Endothelial cell of umbilical vein (primary cell): ENCODE data around the gene SLFN5. TPM values are rescaled to one million over a fixed set of nuclear protein-coding genes. Genes with fewer than 3 reads are reported as not detected.

Experiments
- BruUV-seq: library from RNA; stranded (reverse); fragments of 400-500 nt; replicated peaks from 2 replicates; lab custom pipeline; 2021; lab: Mats Ljungman, UMichigan
- CTCF ChIA-PET: fragments of 300-600, 350-600 bp; sonication (Branson Sonifier 250); formaldehyde crosslinking; loops from one replicate; lab custom pipeline; 2021; ENCODE audit warnings: antibody characterized with exemption, inconsistent platforms; lab: Charles Lee
- POLR2A ChIA-PET: fragments of 300-600, 350-600 bp; sonication (Branson Sonifier 250); formaldehyde crosslinking; loops from one replicate; lab custom pipeline; 2021; ENCODE audit warnings: antibody characterized with exemption, inconsistent platforms; lab: Charles Lee
- DNase-seq: peaks from one replicate; pipeline ENCODE4 v3.0.0-alpha.2; 2011; ENCODE audit warnings: low read depth, low spot score
- FAIRE-seq: peaks from 2 replicates; lab custom pipeline; 2011; peaks lifted over from hg19 to GRCh38; lab: Jason Lieb, UNC
- H2AFZ ChIP-seq: 2 replicates; pipeline ENCODE4 v1.6.0; 2012; ENCODE audit warnings: low read depth, low read length, control low read depth, inconsistent platforms
- H3K27ac ChIP-seq: 2 replicates; pipeline ENCODE4 v1.5.1; 2011; ENCODE audit warnings: low read depth, mild to moderate bottlenecking, control low read depth, low read length, moderate library complexity; ENCODE audit not compliant: insufficient read depth
- H3K27me3 ChIP-seq, 2 experiments: 2 replicates each; pipeline versions ENCODE4 v1.6.0 to v1.6.1; 2011; ENCODE audit warnings: low read length in 2 of 2, mixed read lengths in 1 of 2; ENCODE audit not compliant: control insufficient read depth in 2 of 2, insufficient read depth in 2 of 2
- H3K36me3 ChIP-seq, 2 experiments: 2 replicates in 1 of 2; 3 replicates in 1 of 2; pipeline ENCODE4 v1.5.1; 2011; ENCODE audit warnings: low read length in 2 of 2, mild to moderate bottlenecking in 1 of 2, moderate library complexity in 1 of 2; ENCODE audit not compliant: control insufficient read depth in 2 of 2, insufficient read depth in 2 of 2; ENCODE audit errors: extremely low read depth in 1 of 2
- H3K4me1 ChIP-seq: 3 replicates; pipeline ENCODE4 v1.5.1; 2011; ENCODE audit warnings: mild to moderate bottlenecking, low read length; ENCODE audit not compliant: control insufficient read depth, insufficient read depth; ENCODE audit errors: extremely low read depth
- H3K4me2 ChIP-seq: 2 replicates; pipeline ENCODE4 v1.6.1; 2011; ENCODE audit warnings: low read length, control low read depth, mixed read lengths; ENCODE audit not compliant: insufficient read depth
- H3K4me3 ChIP-seq, 3 experiments: fragments of 200-600 bp in 1 of 3; sonication (generic), shearing (Covaris generic) in 1 of 3; replicated peaks in 1 of 3; 2 replicates each; pipeline ENCODE4 v1.5.1; 2011 to 2016; ENCODE audit warnings: control low read depth in 3 of 3, low read length in 3 of 3, mild to moderate bottlenecking in 2 of 3, inconsistent platforms in 1 of 3, low read depth in 1 of 3, moderate library complexity in 1 of 3; ENCODE audit not compliant: insufficient read depth in 1 of 3
- H3K79me2 ChIP-seq: 2 replicates; pipeline ENCODE4 v1.6.0; 2012; ENCODE audit warnings: low read length, inconsistent platforms; ENCODE audit not compliant: control insufficient read depth, insufficient read depth
- H3K9ac ChIP-seq: replicated peaks from 2 replicates; pipeline ENCODE3; 2011; ENCODE audit warnings: low read length, control low read depth; ENCODE audit not compliant: insufficient read depth; ENCODE audit errors: extremely low read depth
- H3K9me1 ChIP-seq: replicated peaks from 3 replicates; pipeline ENCODE4 v1.6.0; 2011; ENCODE audit warnings: mild to moderate bottlenecking, low read length; ENCODE audit not compliant: control insufficient read depth, insufficient read depth; ENCODE audit errors: extremely low read depth
- H3K9me3 ChIP-seq: replicated peaks from 2 replicates; pipeline ENCODE4 v1.5.1; 2012; ENCODE audit warnings: low read length, inconsistent platforms; ENCODE audit not compliant: control insufficient read depth, insufficient read depth
- H4K20me1 ChIP-seq: replicated peaks from 2 replicates; pipeline ENCODE3; 2011; ENCODE audit warnings: mild to moderate bottlenecking, low read length; ENCODE audit not compliant: control insufficient read depth, insufficient read depth; ENCODE audit errors: extremely low read depth
- EZH2 ChIP-seq: IDR thresholded peaks from 2 replicates; pipeline ENCODE4 v1.6.1; 2012; ENCODE audit warnings: borderline replicate concordance, low read depth, mild to moderate bottlenecking, moderate library complexity, low read length, inconsistent platforms; ENCODE audit not compliant: severe bottlenecking
- FOS ChIP-seq: IDR thresholded peaks from 2 replicates; pipeline ENCODE4 v1.6.1; 2011; ENCODE audit warnings: mild to moderate bottlenecking, low read length, moderate library complexity, borderline replicate concordance; ENCODE audit not compliant: insufficient read depth
- GATA2 ChIP-seq: IDR thresholded peaks from 2 replicates; pipeline ENCODE4 v1.7.0; 2011; ENCODE audit warnings: low read depth, mild to moderate bottlenecking, moderate library complexity, mixed read lengths, low read length; ENCODE audit not compliant: insufficient read length, insufficient read depth
- JUN ChIP-seq: IDR thresholded peaks from 2 replicates; pipeline ENCODE4 v1.6.1; 2011; ENCODE audit warnings: borderline replicate concordance, low read depth; ENCODE audit not compliant: insufficient read length, insufficient read depth
- MYC ChIP-seq: IDR thresholded peaks from one replicate; pipeline ENCODE4 v1.6.1; 2011; ENCODE audit warnings: mild to moderate bottlenecking, low read depth, low read length
- POLR2A ChIP-seq: IDR thresholded peaks from 2 replicates; pipeline ENCODE4 v1.6.1; 2012; ENCODE audit warnings: low read depth, mild to moderate bottlenecking, control low read depth, low read length
- POLR2AphosphoS5 ChIP-seq: IDR thresholded peaks from 2 replicates; pipeline ENCODE4 v1.6.1; 2012; ENCODE audit warnings: low read depth, mild to moderate bottlenecking, control low read depth, low read length, moderate library complexity; ENCODE audit not compliant: insufficient read depth
- dilution Hi-C: fragments of 300-500 bp; cut with MboI; formaldehyde crosslinking; loops from one replicate; pipeline ENCODE4 v1.15.0; 2019; ENCODE audit warnings: low sequenced_read_pairs; ENCODE audit not compliant: extremely low pct_ligation_motif_present
- intact Hi-C: fragments of 100-400 bp; cut with micrococcal nuclease; formaldehyde crosslinking; loops from one replicate; pipeline ENCODE4 v1.10.0; 2022
- polyA plus RNA-seq, 4 experiments: library from polyadenylated mRNA; depleted of rRNA in 3 of 4; stranded (reverse) in 3 of 4; unstranded in 1 of 4; fragments of >200 nt; gene quantifications; 2 replicates each; pipeline versions ENCODE4 v1.2.1 to v1.2.3, GENCODE V29; 2011 to 2012; ENCODE audit warnings: missing spikeins in 1 of 4
- total RNA-seq: library from RNA; stranded (reverse); gene quantifications from 2 replicates; pipeline ENCODE4 v1.2.3, GENCODE V29; 2021
- TF ChIP-seq, protein P1 (sequence below), 2 donors: IDR thresholded peaks; 1 replicate in 1 of 2; 2 replicates in 1 of 2; pipeline ENCODE4 v1.5.1; 2011; ENCODE audit warnings: low read length in 2 of 2, mild to moderate bottlenecking in 2 of 2, moderate library complexity in 2 of 2, control low read depth in 1 of 2, inconsistent platforms in 1 of 2, low read depth in 1 of 2; ENCODE audit not compliant: insufficient read depth in 1 of 2; ENCODE audit errors: extremely low read depth in 1 of 2
- TF ChIP-seq, protein P2 (sequence below): IDR thresholded peaks from 2 replicates; pipeline ENCODE4 v1.6.1; 2011; ENCODE audit not compliant: insufficient read depth, insufficient read length

The SLFN5 gene
- total and polyA plus RNA-seq, 2 donors (not counting 3 experiments of a cell fraction or from before 2014, with no cell fraction given): 4.5 to 24.2 TPM

- Histone ChIP-seq H3K4me2 (no peak overlapping the region), H3K9ac (no peak overlapping the region), H3K4me1 (peaks cover 27% of the 10 kb centered on the region), H3K4me3 (no peak overlapping the region), H3K9me3 (no peaks in the 10 kb centered on the region), H3K36me3 (no peaks in the 10 kb centered on the region), H3K27ac (no peak overlapping the region), H2AFZ (no peak overlapping the region), H3K9me1 (no peaks in the 10 kb centered on the region), H4K20me1 (no peaks in the 10 kb centered on the region), H3K27me3 (peaks cover 2 to 11% of the 10 kb centered on the region in 2 experiments), H3K79me2 (peaks cover 2% of the 10 kb centered on the region)
- intact Hi-C loops (loop anchor here (5.0 to 10.0 kb wide), 6 partner anchors 69 to 987 kb away; partner anchors contain the start of genes AP2B1, CCL2, CCT6B and NLE1), dilution Hi-C loops (no loop called here)
- DNase-seq (no peak), FAIRE-seq (no peak)
- no TSS peak for BruUV-seq
- POLR2A ChIA-PET: no interaction called here
- CTCF ChIA-PET: interaction anchor here (1.8 to 2.0 kb wide), 2 partner anchors 71 to 298 kb away, joined by 5 to 6 read pairs; no protein-coding TSS in a partner anchor
- TF ChIP-seq MYC (no peak), JUN (no peak), POLR2A (no peak), EZH2 (no peak), POLR2AphosphoS5 (no peak), FOS (no peak), GATA2 (no peak)
- TF ChIP-seq, protein P1, sequence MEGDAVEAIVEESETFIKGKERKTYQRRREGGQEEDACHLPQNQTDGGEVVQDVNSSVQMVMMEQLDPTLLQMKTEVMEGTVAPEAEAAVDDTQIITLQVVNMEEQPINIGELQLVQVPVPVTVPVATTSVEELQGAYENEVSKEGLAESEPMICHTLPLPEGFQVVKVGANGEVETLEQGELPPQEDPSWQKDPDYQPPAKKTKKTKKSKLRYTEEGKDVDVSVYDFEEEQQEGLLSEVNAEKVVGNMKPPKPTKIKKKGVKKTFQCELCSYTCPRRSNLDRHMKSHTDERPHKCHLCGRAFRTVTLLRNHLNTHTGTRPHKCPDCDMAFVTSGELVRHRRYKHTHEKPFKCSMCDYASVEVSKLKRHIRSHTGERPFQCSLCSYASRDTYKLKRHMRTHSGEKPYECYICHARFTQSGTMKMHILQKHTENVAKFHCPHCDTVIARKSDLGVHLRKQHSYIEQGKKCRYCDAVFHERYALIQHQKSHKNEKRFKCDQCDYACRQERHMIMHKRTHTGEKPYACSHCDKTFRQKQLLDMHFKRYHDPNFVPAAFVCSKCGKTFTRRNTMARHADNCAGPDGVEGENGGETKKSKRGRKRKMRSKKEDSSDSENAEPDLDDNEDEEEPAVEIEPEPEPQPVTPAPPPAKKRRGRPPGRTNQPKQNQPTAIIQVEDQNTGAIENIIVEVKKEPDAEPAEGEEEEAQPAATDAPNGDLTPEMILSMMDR (IDR thresholded peaks at IDR 0.05; ENCODE audit: extremely low read depth in 1 of 2, insufficient read depth in 1 of 2, low read depth in 1 of 2, low read length in 2 of 2): no peak
- TF ChIP-seq, protein P2, sequence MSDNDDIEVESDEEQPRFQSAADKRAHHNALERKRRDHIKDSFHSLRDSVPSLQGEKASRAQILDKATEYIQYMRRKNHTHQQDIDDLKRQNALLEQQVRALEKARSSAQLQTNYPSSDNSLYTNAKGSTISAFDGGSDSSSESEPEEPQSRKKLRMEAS: no peak
These were observed 1.4 kb upstream of the SLFN5 start for GRCh38 chr17:35241520-35241919.
